H1 (cell line): ENCODE results near the gene PDRG1.

Source experiments
- ATF2 ChIP-seq: IDR thresholded peaks from 2 replicates; pipeline ENCODE4 v1.6.1; 2012; ENCODE audit warnings: low read length, inconsistent platforms
- ATF3 ChIP-seq: IDR thresholded peaks from 2 replicates; pipeline ENCODE4 v1.6.1; 2011; ENCODE audit warnings: low read depth, mild to moderate bottlenecking, low read length; ENCODE audit not compliant: insufficient read depth
- CBX5 ChIP-seq: fragments of 300-800, 300-1000 bp; sonication (generic); IDR thresholded peaks from 2 replicates; pipeline ENCODE4 v1.7.1; 2016; ENCODE audit warnings: antibody characterized with exemption, low read length, low read depth
- CEBPB ChIP-seq: IDR thresholded peaks from 2 replicates; pipeline ENCODE4 v1.6.1; 2012; ENCODE audit warnings: low read depth, low read length
- CTCF ChIP-seq, 3 experiments: IDR thresholded peaks; 1 replicate in 2 of 3; 2 replicates in 1 of 3; pipeline versions ENCODE4 v1.5.1 to v1.6.1; 2011; ENCODE audit warnings: low read length in 3 of 3, mild to moderate bottlenecking in 3 of 3, inconsistent platforms in 2 of 3, low read depth in 1 of 3, moderate library complexity in 1 of 3; ENCODE audit not compliant: insufficient read depth in 1 of 3; ENCODE audit errors: control extremely low read depth in 1 of 3
- EGR1 ChIP-seq: IDR thresholded peaks from 2 replicates; pipeline ENCODE4 v1.6.1; 2011; ENCODE audit warnings: low read depth, low read length, borderline replicate concordance
- GABPA ChIP-seq: IDR thresholded peaks from 2 replicates; pipeline ENCODE4 v1.6.1; 2011; ENCODE audit warnings: mild to moderate bottlenecking, low read length, moderate library complexity, borderline replicate concordance; ENCODE audit not compliant: insufficient read depth
- MAFK ChIP-seq: IDR thresholded peaks from 2 replicates; pipeline ENCODE4 v1.6.1; 2012; ENCODE audit warnings: low read depth, mild to moderate bottlenecking, improper control_type of control experiment, low read length
- NANOG ChIP-seq: IDR thresholded peaks from 2 replicates; pipeline ENCODE4 v1.6.1; 2011; ENCODE audit warnings: low read length, low read depth, mild to moderate bottlenecking, inconsistent platforms; ENCODE audit not compliant: insufficient read depth, poor library complexity, severe bottlenecking
- NRF1 ChIP-seq: IDR thresholded peaks from 2 replicates; pipeline ENCODE4 v1.6.1; 2011; ENCODE audit warnings: mild to moderate bottlenecking, low read depth, low read length, improper control_type of control experiment
- PHF8 ChIP-seq: fragments of 200-600 bp; sonication (generic); conservative IDR thresholded peaks from 2 replicates; pipeline ENCODE4 v1.7.1; 2012; ENCODE audit warnings: low read depth, mild to moderate bottlenecking, inconsistent platforms, low read length, moderate library complexity
- POLR2A ChIP-seq, 2 experiments: IDR thresholded peaks; 1 replicate in 1 of 2; 2 replicates in 1 of 2; pipeline ENCODE4 v1.6.1; 2011; ENCODE audit warnings: low read depth in 2 of 2, low read length in 2 of 2, mild to moderate bottlenecking in 2 of 2; ENCODE audit errors: control extremely low read depth in 1 of 2
- TAF7 ChIP-seq: optimal IDR thresholded peaks from 2 replicates; pipeline ENCODE3; 2011; ENCODE audit warnings: low read depth, mild to moderate bottlenecking, inconsistent platforms, low read length, moderate library complexity, borderline replicate concordance

- no peak for TF ChIP-seq PHF8
- TF ChIP-seq POLR2A (IDR thresholded peaks at IDR 0.05; ENCODE audit: control extremely low read depth in 1 of 2, low read depth in 2 of 2, low read length in 2 of 2), result no peak
- TF ChIP-seq ATF2, result no peak
- no peak for TF ChIP-seq CTCF (IDR thresholded peaks at IDR 0.05; ENCODE audit: control extremely low read depth in 1 of 3, insufficient read depth in 1 of 3, low read depth in 1 of 3, low read length in 3 of 3)
- TF ChIP-seq NANOG, result no peak
- TF ChIP-seq CBX5, result no peak
- no peak for TF ChIP-seq TAF7
- no peak for TF ChIP-seq EGR1
- TF ChIP-seq ATF3, result no peak
- no peak for TF ChIP-seq NRF1
- TF ChIP-seq GABPA, result no peak
- TF ChIP-seq MAFK, result no peak
- TF ChIP-seq CEBPB, result no peak
These were observed 12.2 kb downstream of the PDRG1 start for GRCh38 chr20:31939661-31940060.
